ENCODE data around the gene RGS1. TPM values are rescaled to one million over a fixed set of nuclear protein-coding genes. Genes with fewer than 3 reads are reported as not detected.

Gene RGS1
- total RNA-seq, 2 experiments from 2014 or later = 8.4 to 9.4 TPM

DNA sequence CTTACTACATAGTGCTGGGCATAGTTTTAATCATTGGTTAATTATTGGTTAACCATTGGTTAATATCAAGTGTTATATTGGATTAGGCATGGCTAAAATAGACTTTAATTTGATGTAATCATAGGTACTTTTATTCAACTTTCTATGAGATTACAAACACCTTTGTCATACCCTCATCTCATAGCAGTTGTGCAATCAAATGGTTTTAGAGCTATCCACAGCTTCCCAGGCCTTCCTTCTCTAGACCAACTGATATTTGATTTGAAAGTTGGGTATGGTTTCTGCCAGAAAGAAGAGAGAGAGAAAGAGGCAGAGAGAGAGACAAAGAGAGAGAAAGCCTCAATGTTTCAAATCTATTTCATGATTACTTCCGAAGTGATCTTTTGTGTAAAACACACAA, 9.6 kb upstream of the RGS1 start:
- H3K4me1 Mint-ChIP-seq = peaks cover 44% of the 10 kb centered on the region
- peaks cover 5% of the 10 kb centered on the region for H3K36me3 Mint-ChIP-seq
- peaks cover 6% of the 10 kb centered on the region for H3K9me3 Mint-ChIP-seq
- peaks cover 3% of the 10 kb centered on the region for H3K27me3 Mint-ChIP-seq
- no peak overlapping the region for H3K4me3 Mint-ChIP-seq
- H3K27ac Mint-ChIP-seq = no peak overlapping the region
- no peak for DNase-seq

DNA sequence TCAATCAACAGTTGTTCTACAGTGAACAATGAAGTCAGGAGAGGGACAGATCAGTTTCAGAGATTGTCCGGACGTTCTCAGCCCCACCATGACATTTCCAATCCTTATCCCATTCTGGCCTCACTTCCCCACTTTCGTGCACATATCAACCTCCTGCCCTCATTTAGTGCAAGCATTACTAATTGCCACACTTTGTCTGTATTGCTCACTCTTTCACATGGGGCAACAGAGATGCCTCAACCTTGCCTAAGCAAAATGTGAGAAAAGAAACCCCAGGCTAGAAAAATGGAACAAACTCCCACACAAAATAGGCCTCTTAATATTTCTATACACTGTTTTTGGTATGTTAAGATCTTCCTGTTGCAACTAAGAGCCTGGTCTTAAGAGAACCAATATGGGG, 8.9 kb upstream of the RGS1 start:
- Mint-ChIP-seq H3K27ac (peak overlapping the region; percentile 52), H3K9me3 (peaks cover 8% of the 10 kb centered on the region), H3K4me1 (peaks cover 51% of the 10 kb centered on the region), H3K4me3 (no peak overlapping the region), H3K27me3 (peaks cover 3% of the 10 kb centered on the region), H3K36me3 (peaks cover 7% of the 10 kb centered on the region)
- DNase-seq = no peak

GRCh38 chr1:192568063-192568462, 7.5 kb upstream of the RGS1 start:
- H3K27me3 Mint-ChIP-seq = peaks cover 3% of the 10 kb centered on the region
- H3K4me1 Mint-ChIP-seq = peaks cover 53% of the 10 kb centered on the region
- no peak for DNase-seq
- H3K4me3 Mint-ChIP-seq = no peak overlapping the region
- peaks cover 8% of the 10 kb centered on the region for H3K9me3 Mint-ChIP-seq
- H3K36me3 Mint-ChIP-seq = peaks cover 7% of the 10 kb centered on the region
- H3K27ac Mint-ChIP-seq = no peak overlapping the region

- H3K36me3 Mint-ChIP-seq = peaks cover 7% of the 10 kb centered on the region
- no peak overlapping the region for H3K4me3 Mint-ChIP-seq
- H3K27ac Mint-ChIP-seq = peak overlapping the region; percentile 80
- H3K9me3 Mint-ChIP-seq = peaks cover 8% of the 10 kb centered on the region
- peaks cover 5% of the 10 kb centered on the region for H3K27me3 Mint-ChIP-seq
- no peak for DNase-seq
- peaks cover 48% of the 10 kb centered on the region for H3K4me1 Mint-ChIP-seq
These were observed 3.9 kb upstream of the RGS1 start for GRCh38 chr1:192571668-192572067.

DNA sequence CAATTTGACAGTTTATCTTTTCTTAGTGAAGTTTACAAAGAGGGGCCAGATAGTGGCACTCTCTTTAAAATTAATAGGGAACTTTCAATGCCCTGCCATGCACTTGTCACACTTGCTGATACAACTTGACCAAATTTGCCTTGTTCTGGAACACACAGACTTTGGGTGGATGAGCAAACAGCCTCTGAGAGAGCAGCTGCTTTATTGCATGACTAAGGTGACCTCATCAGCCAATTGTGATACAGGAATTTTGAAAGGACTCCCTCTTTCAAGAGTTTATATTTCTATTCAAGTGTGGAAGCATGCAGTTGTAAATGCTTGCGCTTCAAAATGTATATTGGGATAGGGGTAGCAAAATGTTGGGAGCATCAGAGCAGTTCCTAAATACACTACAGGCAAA, 2.1 kb upstream of the RGS1 start:
- Mint-ChIP-seq H3K36me3 (peaks cover 12% of the 10 kb centered on the region), H3K9me3 (peaks cover 8% of the 10 kb centered on the region), H3K27ac (no peak overlapping the region), H3K4me1 (peaks cover 49% of the 10 kb centered on the region), H3K27me3 (peaks cover 5% of the 10 kb centered on the region), H3K4me3 (no peak overlapping the region)
- no peak for DNase-seq

- Mint-ChIP-seq H3K4me1 (peaks cover 54% of the 10 kb centered on the region), H3K36me3 (peaks cover 12% of the 10 kb centered on the region), H3K27me3 (peaks cover 5% of the 10 kb centered on the region), H3K9me3 (peaks cover 8% of the 10 kb centered on the region), H3K27ac (no peak overlapping the region), H3K4me3 (no peak overlapping the region)
- no peak for DNase-seq
These were observed 1.5 kb upstream of the RGS1 start for GRCh38 chr1:192574073-192574472.

GRCh38 chr1:192576190-192577144, 894 bp downstream of the RGS1 start:
- Mint-ChIP-seq H3K36me3 (peaks cover 5% of the 10 kb centered on the region), H3K9me3 (no peaks in the 10 kb centered on the region), H3K4me3 (peak overlapping the region; percentile 73), H3K27ac (no peak overlapping the region), H3K4me1 (peaks cover 61% of the 10 kb centered on the region), H3K27me3 (peaks cover 5% of the 10 kb centered on the region)
- no peak for DNase-seq

GRCh38 chr1:192577145-192578140, 1.9 kb downstream of the RGS1 start:
- peak overlapping the region; percentile 42 for H3K27ac Mint-ChIP-seq
- H3K36me3 Mint-ChIP-seq = peaks cover 5% of the 10 kb centered on the region
- no peak for DNase-seq
- H3K4me3 Mint-ChIP-seq = peak overlapping the region; percentile 37
- peaks cover 5% of the 10 kb centered on the region for H3K27me3 Mint-ChIP-seq
- no peaks in the 10 kb centered on the region for H3K9me3 Mint-ChIP-seq
- H3K4me1 Mint-ChIP-seq = peaks cover 51% of the 10 kb centered on the region

GRCh38 chr1:192578144-192578909, 2.8 kb downstream of the RGS1 start:
- Mint-ChIP-seq H3K9me3 (no peaks in the 10 kb centered on the region), H3K27ac (no peak overlapping the region), H3K36me3 (peaks cover 5% of the 10 kb centered on the region), H3K27me3 (peaks cover 5% of the 10 kb centered on the region), H3K4me3 (peak overlapping the region; percentile 37), H3K4me1 (peaks cover 48% of the 10 kb centered on the region)
- no peak for DNase-seq

- Mint-ChIP-seq H3K9me3 (no peaks in the 10 kb centered on the region), H3K27ac (no peak overlapping the region), H3K4me3 (peak overlapping the region; percentile 32), H3K27me3 (peaks cover 5% of the 10 kb centered on the region), H3K4me1 (peaks cover 40% of the 10 kb centered on the region), H3K36me3 (peaks cover 5% of the 10 kb centered on the region)
- no peak for DNase-seq
These were observed 3.6 kb downstream of the RGS1 start for GRCh38 chr1:192579010-192579738.

DNA sequence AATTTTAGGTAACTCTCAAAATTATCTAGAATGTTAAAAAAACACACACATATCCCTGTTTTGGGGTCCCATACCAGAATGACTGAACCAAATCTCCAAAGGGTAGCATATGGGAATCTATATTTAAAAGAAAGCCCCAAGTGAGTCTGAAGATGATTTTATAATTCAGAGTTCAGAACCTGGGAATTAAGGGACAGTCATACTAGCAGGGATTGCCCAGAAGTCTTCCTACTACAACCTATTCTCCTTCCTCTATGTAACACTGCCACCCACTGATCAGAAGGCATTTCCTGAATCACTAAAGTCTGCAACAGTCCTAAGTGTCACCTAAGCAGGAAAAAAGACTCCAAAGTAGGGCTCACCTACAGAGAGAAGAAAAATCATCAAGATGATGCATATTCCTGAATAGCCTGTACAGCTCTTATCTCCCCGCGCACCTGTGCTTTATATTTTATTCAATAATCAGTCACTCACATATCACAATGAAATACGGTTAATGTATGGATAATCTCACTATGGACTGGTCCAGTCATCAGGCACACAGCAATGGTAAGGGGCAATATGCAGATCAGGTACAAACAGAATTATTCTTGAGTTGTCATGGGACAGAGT, 4.9 kb downstream of the RGS1 start:
- Mint-ChIP-seq H3K27me3 (peaks cover 3% of the 10 kb centered on the region), H3K27ac (no peak overlapping the region), H3K9me3 (no peaks in the 10 kb centered on the region), H3K36me3 (peaks cover 5% of the 10 kb centered on the region), H3K4me1 (peaks cover 35% of the 10 kb centered on the region), H3K4me3 (peak overlapping the region; percentile 19)
- DNase-seq = no peak

DNA sequence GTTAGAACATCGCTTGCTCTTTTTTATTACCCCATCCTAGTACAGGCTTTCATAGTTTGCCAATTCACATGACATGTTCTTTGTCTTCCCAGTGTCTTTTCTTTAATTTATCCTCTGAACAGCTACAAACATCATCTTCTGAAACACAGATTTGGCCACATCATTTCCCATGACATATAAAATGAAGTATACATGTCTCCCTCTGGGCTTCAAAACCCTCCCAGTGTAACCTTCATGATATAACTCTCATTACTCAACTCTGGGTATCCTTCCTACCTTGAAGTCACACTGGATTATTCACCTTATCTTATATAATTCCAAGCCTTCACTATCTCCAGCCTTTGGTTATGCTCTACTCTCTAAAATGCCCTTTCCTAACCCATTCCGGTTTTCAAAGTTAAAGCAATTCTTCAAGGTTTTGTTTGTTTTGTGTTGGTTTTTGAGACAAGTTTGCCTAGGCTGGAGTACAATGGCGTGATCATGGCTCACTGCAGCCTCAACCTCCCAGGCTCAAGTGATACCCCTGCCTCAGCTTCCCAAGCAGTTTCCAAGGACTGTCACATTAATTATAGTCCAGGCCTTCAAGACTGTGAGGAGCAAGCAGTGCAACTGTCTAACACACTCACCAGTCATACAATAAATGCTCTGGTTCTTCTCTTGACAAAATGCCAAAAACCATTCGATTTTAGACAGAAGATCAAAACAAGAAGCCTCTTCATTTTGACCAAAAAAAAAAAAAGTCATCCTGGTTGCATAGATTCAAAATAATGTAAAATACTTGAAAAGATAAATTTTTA, 5.8 kb downstream of the RGS1 start:
- no peak overlapping the region for H3K27ac Mint-ChIP-seq
- H3K27me3 Mint-ChIP-seq = no peaks in the 10 kb centered on the region
- peaks cover 5% of the 10 kb centered on the region for H3K36me3 Mint-ChIP-seq
- H3K4me3 Mint-ChIP-seq = no peak overlapping the region
- peaks cover 29% of the 10 kb centered on the region for H3K4me1 Mint-ChIP-seq
- no peaks in the 10 kb centered on the region for H3K9me3 Mint-ChIP-seq
- no peak for DNase-seq

GRCh38 chr1:192584866-192585265, 9.3 kb downstream of the RGS1 start:
- Mint-ChIP-seq H3K27ac (no peak overlapping the region), H3K9me3 (no peaks in the 10 kb centered on the region), H3K4me3 (no peak overlapping the region), H3K36me3 (no peaks in the 10 kb centered on the region), H3K27me3 (no peaks in the 10 kb centered on the region), H3K4me1 (peaks cover 9% of the 10 kb centered on the region)
- DNase-seq = no peak
